ENCODE results near the gene NID1.

GRCh38 chr1:236079703-236080102 lies 14.8 kb upstream of the NID1 start:
- TF ChIP-seq, protein P1, sequence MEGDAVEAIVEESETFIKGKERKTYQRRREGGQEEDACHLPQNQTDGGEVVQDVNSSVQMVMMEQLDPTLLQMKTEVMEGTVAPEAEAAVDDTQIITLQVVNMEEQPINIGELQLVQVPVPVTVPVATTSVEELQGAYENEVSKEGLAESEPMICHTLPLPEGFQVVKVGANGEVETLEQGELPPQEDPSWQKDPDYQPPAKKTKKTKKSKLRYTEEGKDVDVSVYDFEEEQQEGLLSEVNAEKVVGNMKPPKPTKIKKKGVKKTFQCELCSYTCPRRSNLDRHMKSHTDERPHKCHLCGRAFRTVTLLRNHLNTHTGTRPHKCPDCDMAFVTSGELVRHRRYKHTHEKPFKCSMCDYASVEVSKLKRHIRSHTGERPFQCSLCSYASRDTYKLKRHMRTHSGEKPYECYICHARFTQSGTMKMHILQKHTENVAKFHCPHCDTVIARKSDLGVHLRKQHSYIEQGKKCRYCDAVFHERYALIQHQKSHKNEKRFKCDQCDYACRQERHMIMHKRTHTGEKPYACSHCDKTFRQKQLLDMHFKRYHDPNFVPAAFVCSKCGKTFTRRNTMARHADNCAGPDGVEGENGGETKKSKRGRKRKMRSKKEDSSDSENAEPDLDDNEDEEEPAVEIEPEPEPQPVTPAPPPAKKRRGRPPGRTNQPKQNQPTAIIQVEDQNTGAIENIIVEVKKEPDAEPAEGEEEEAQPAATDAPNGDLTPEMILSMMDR (IDR thresholded peaks at IDR 0.05) = no peak
- TF ChIP-seq POLR2A (IDR thresholded peaks at IDR 0.05) = no peak
